HCT116 (cell line): ENCODE results near the gene GPI. TPM values are rescaled to one million over a fixed set of nuclear protein-coding genes. Genes with fewer than 3 reads are reported as not detected.

Source experiments
- ATAC-seq: fragments of 200-7000 bp; cut with Tn5 transposase; 2 replicates; pipeline ENCODE4 v1.9.1; 2020; ENCODE audit warnings: mild to moderate bottlenecking, moderate library complexity
- BruUV-seq: library from RNA; stranded (reverse); fragments of 400-500 nt; replicated peaks from 2 replicates; lab custom pipeline; 2021; lab: Mats Ljungman, UMichigan
- CTCF ChIA-PET: fragments of 300-600 bp; sonication (Branson Sonifier 250); formaldehyde crosslinking; loops from one replicate; lab custom pipeline; 2021; ENCODE audit warnings: antibody characterized with exemption; lab: Charles Lee
- POLR2A ChIA-PET: fragments of 300-600, 350-600 bp; sonication (Branson Sonifier 250); formaldehyde crosslinking; loops from one replicate; lab custom pipeline; 2021; ENCODE audit warnings: antibody characterized with exemption; lab: Charles Lee
- RAD21 ChIA-PET, 2 experiments: fragments of 300-600 bp; sonication (Branson Sonifier 250); formaldehyde crosslinking; loops; one replicate each; lab custom pipeline; 2023; ENCODE audit warnings: low total read pairs in 2 of 2; ENCODE audit not compliant: uncharacterized antibody in 2 of 2, unreplicated experiment in 2 of 2, low non-redundant PET in 1 of 2; lab: Charles Lee
- DNase-seq: peaks from one replicate; pipeline ENCODE4 v3.0.0-alpha.2; 2010; ENCODE audit warnings: low read depth, low spot score
- H2AFZ ChIP-seq: fragments of 200-600 bp; shearing (Covaris generic), sonication (generic); 2 replicates; pipeline ENCODE4 v1.6.1; 2017; ENCODE audit warnings: low read depth, mixed run types, mixed read lengths, antibody characterized with exemption, low read length; ENCODE audit not compliant: poor library complexity, severe bottlenecking
- H3K27ac ChIP-seq: 2 replicates; pipeline ENCODE4 v1.5.1; 2012; ENCODE audit warnings: low read depth, low read length
- H3K27me3 ChIP-seq: fragments of 200-600 bp; sonication (generic); 2 replicates; pipeline ENCODE4 v1.6.1; 2016; ENCODE audit warnings: mixed run types, low read length, mixed read lengths; ENCODE audit not compliant: insufficient read depth
- H3K36me3 ChIP-seq, 2 experiments: fragments of 200-500 bp in 1 of 2; fragments of 200-600 bp in 1 of 2; sonication (Bioruptor generic) in 1 of 2; sonication (generic) in 1 of 2; 2 replicates each; pipeline versions ENCODE4 v1.5.1 to v1.6.1; 2014 to 2016; ENCODE audit warnings: low read length in 2 of 2, inconsistent platforms in 1 of 2, mixed read lengths in 1 of 2, mixed run types in 1 of 2; ENCODE audit not compliant: insufficient read depth in 2 of 2, control insufficient read depth in 1 of 2
- H3K4me1 ChIP-seq, 2 experiments: fragments of 200-600 bp in 1 of 2; sonication (generic) in 1 of 2; 2 replicates each; pipeline versions ENCODE4 v1.5.1 to v1.6.1; 2012 to 2017; ENCODE audit warnings: low read length in 2 of 2, inconsistent platforms in 1 of 2, mild to moderate bottlenecking in 1 of 2, mixed read lengths in 1 of 2, mixed run types in 1 of 2, moderate library complexity in 1 of 2; ENCODE audit not compliant: insufficient read depth in 2 of 2, control insufficient read depth in 1 of 2
- H3K4me2 ChIP-seq: fragments of 200-600 bp; sonication (generic); 2 replicates; pipeline ENCODE4 v1.6.1; 2017; ENCODE audit warnings: mixed run types, low read length, mixed read lengths
- H3K4me3 ChIP-seq, 2 experiments: fragments of 200-600 bp in 1 of 2; sonication (generic) in 1 of 2; replicated peaks in 1 of 2; 2 replicates each; pipeline ENCODE4 v1.5.1; 2011 to 2016; ENCODE audit warnings: low read length in 2 of 2, control low read depth in 1 of 2, low read depth in 1 of 2, mild to moderate bottlenecking in 1 of 2, mixed read lengths in 1 of 2, mixed run types in 1 of 2
- H3K79me2 ChIP-seq: fragments of 200-600 bp; sonication (generic); 2 replicates; pipeline ENCODE4 v1.6.1; 2017; ENCODE audit warnings: mild to moderate bottlenecking, mixed run types, low read length, moderate library complexity, mixed read lengths; ENCODE audit not compliant: insufficient read depth
- H3K9ac ChIP-seq: fragments of 200-600 bp; sonication (generic); 2 replicates; pipeline ENCODE4 v1.6.1; 2016; ENCODE audit warnings: low read length, mixed read lengths
- H3K9me2 ChIP-seq: fragments of 200-600 bp; sonication (generic), shearing (Covaris generic); 2 replicates; pipeline ENCODE4 v1.6.1; 2017; ENCODE audit warnings: mixed run types, mild to moderate bottlenecking, moderate library complexity; ENCODE audit not compliant: insufficient read depth
- H3K9me3 ChIP-seq, 2 experiments: fragments of 200-500 bp in 1 of 2; fragments of 200-600 bp in 1 of 2; sonication (Bioruptor generic) in 1 of 2; sonication (generic) in 1 of 2; 2 replicates each; pipeline ENCODE4 v1.6.1; 2014 to 2017; ENCODE audit warnings: low read length in 2 of 2, mixed read lengths in 2 of 2, inconsistent platforms in 1 of 2, low read depth in 1 of 2, mild to moderate bottlenecking in 1 of 2, mixed run types in 1 of 2, moderate library complexity in 1 of 2; ENCODE audit not compliant: control insufficient read depth in 1 of 2, insufficient read depth in 1 of 2
- H4K20me1 ChIP-seq: fragments of 200-600 bp; sonication (generic), shearing (Covaris generic); 2 replicates; pipeline ENCODE4 v1.6.1; 2017; ENCODE audit warnings: mixed run types, mild to moderate bottlenecking, moderate library complexity; ENCODE audit not compliant: insufficient read depth
- ATF3 ChIP-seq: IDR thresholded peaks from 2 replicates; pipeline ENCODE4 v1.6.1; 2012
- CBX3 ChIP-seq: IDR thresholded peaks from 2 replicates; pipeline ENCODE4 v1.6.1; 2012; ENCODE audit warnings: low read depth
- CEBPB ChIP-seq: IDR thresholded peaks from 2 replicates; pipeline ENCODE4 v1.6.1; 2012; ENCODE audit warnings: low read depth
- CTCF ChIP-seq, 3 experiments: fragments of 200-600 bp in 1 of 3; sonication (generic) in 1 of 3; IDR thresholded peaks in 2 of 3; conservative IDR thresholded peaks in 1 of 3; 2 replicates each; pipeline ENCODE4 v1.5.1; 2012 to 2017; ENCODE audit warnings: low read depth in 2 of 3, low read length in 2 of 3, antibody characterized with exemption in 1 of 3, borderline replicate concordance in 1 of 3, control low read depth in 1 of 3, mild to moderate bottlenecking in 1 of 3, mixed read lengths in 1 of 3, mixed run types in 1 of 3, moderate library complexity in 1 of 3; ENCODE audit not compliant: insufficient read depth in 1 of 3
- POLR2A ChIP-seq: IDR thresholded peaks from 2 replicates; pipeline ENCODE4 v1.7.0; 2011; ENCODE audit warnings: borderline replicate concordance; ENCODE audit not compliant: insufficient read depth, insufficient read length; ENCODE audit errors: extremely low read depth
- POLR2AphosphoS5 ChIP-seq: IDR thresholded peaks from 2 replicates; pipeline ENCODE4 v1.6.1; 2011; ENCODE audit warnings: mild to moderate bottlenecking, low read depth, low read length, moderate library complexity
- REST ChIP-seq: IDR thresholded peaks from 2 replicates; pipeline ENCODE4 v1.6.1; 2012; ENCODE audit warnings: low read depth
- intact Hi-C: fragments of 100-400 bp; cut with micrococcal nuclease; formaldehyde crosslinking; loops from 2 replicates; pipeline ENCODE4 v1.10.0; 2022
- total RNA-seq: library from RNA; stranded (reverse); gene quantifications from one replicate; pipeline ENCODE4 v1.2.1, GENCODE V29; 2021; ENCODE audit not compliant: unreplicated experiment

GPI gene
- total RNA-seq, 1 experiment from 2014 or later: 787 TPM

GRCh38 chr19:34416021-34416545 is 51.1 kb downstream of the GPI start:
- Histone ChIP-seq H2AFZ (no peak overlapping the region), H3K27ac (peak overlapping the region; percentile 22; the same call in 1 of the 2 replicates), H3K9me3 (no peaks in the 10 kb centered on the region), H3K4me1 (no peaks in the 10 kb centered on the region), H3K79me2 (peaks cover 37% of the 10 kb centered on the region), H3K27me3 (no peaks in the 10 kb centered on the region), H3K4me3 (no peak overlapping the region), H3K9ac (no peak overlapping the region)
- RAD21 ChIA-PET: no interaction called here
- ATAC-seq: no peak
- BruUV-seq: no TSS peak
- CTCF ChIA-PET: no interaction called here
- intact Hi-C loops: no loop called here
- DNase-seq: no peak
- TF ChIP-seq CEBPB: no peak
- TF ChIP-seq POLR2A: no peak
- no peak for TF ChIP-seq POLR2AphosphoS5
- no peak for TF ChIP-seq REST
- TF ChIP-seq CTCF (IDR thresholded peaks at IDR 0.05 in 2 of 3, conservative IDR thresholded peaks at IDR 0.05 in 1 of 3; ENCODE audit: borderline replicate concordance in 1 of 3, insufficient read depth in 1 of 3, low read depth in 2 of 3, low read length in 2 of 3): no peak
- no peak for TF ChIP-seq CBX3
- no peak for TF ChIP-seq ATF3
- TF ChIP-seq, all 23 proteins: peak for 0
- Histone ChIP-seq H3K4me2 (no peak overlapping the region), H3K36me3 (peaks cover 29 to 36% of the 10 kb centered on the region in 2 experiments), H4K20me1 (no peaks in the 10 kb centered on the region), H3K9me2 (no peaks in the 10 kb centered on the region)
- POLR2A ChIA-PET: no interaction called here
